ENCODE data around the gene TNNC1.

TNNC1 gene

GRCh38 chr3:52453496-52454249, at the start of gene TNNC1:
Gene TNNC1 (minus strand): TSS chr3:52454041. CDS start chr3:52454015, 26 bp downstream.
- no peak for DNase-seq (ENCODE audit: low read depth in 3 of 3, low spot score in 1 of 3)

- DNase-seq (ENCODE audit: low read depth in 3 of 3, low spot score in 1 of 3): no peak
Observed at GRCh38 chr3:52502808-52503350, 49.0 kb upstream of the TNNC1 start.

GRCh38 chr3:52502001-52502400, 48.2 kb upstream of the TNNC1 start:
- no peak for DNase-seq (ENCODE audit: low read depth in 3 of 3, low spot score in 1 of 3)

GRCh38 chr3:52501046-52501445, 47.2 kb upstream of the TNNC1 start:
- no peak for DNase-seq (ENCODE audit: low read depth in 3 of 3, low spot score in 1 of 3)

- no peak for DNase-seq (ENCODE audit: low read depth in 3 of 3, low spot score in 1 of 3)
Observed at GRCh38 chr3:52498137-52499054, 44.6 kb upstream of the TNNC1 start.

- DNase-seq (ENCODE audit: low read depth in 3 of 3, low spot score in 1 of 3): no peak
Observed at GRCh38 chr3:52495777-52496602, 42.1 kb upstream of the TNNC1 start.

GRCh38 chr3:52494886-52495495, 41.1 kb upstream of the TNNC1 start, which contains the start of gene STAB1:
Gene STAB1 (plus strand): TSS chr3:52495338. CDS start chr3:52495414, 76 bp downstream.
- DNase-seq (ENCODE audit: low read depth in 3 of 3, low spot score in 1 of 3): no peak

- no peak for DNase-seq (ENCODE audit: low read depth in 3 of 3, low spot score in 1 of 3)
Observed at GRCh38 chr3:52494445-52494844, 40.6 kb upstream of the TNNC1 start.

GRCh38 chr3:52493232-52494017, 39.6 kb upstream of the TNNC1 start:
- no peak for DNase-seq (ENCODE audit: low read depth in 3 of 3, low spot score in 1 of 3)

GRCh38 chr3:52492059-52492458, 38.2 kb upstream of the TNNC1 start:
- DNase-seq (ENCODE audit: low read depth in 3 of 3, low spot score in 1 of 3): no peak

GRCh38 chr3:52490939-52491526, 37.2 kb upstream of the TNNC1 start:
- no peak for DNase-seq (ENCODE audit: low read depth in 3 of 3, low spot score in 1 of 3)

GRCh38 chr3:52490035-52490938, 36.4 kb upstream of the TNNC1 start:
- no peak for DNase-seq (ENCODE audit: low read depth in 3 of 3, low spot score in 1 of 3)

- no peak for DNase-seq (ENCODE audit: low read depth in 3 of 3, low spot score in 1 of 3)
Observed at GRCh38 chr3:52489453-52489852, 35.6 kb upstream of the TNNC1 start.

GRCh38 chr3:52488746-52489145, 34.9 kb upstream of the TNNC1 start:
- no peak for DNase-seq (ENCODE audit: low read depth in 3 of 3, low spot score in 1 of 3)

GRCh38 chr3:52487788-52488691, 34.2 kb upstream of the TNNC1 start:
- no peak for DNase-seq (ENCODE audit: low read depth in 3 of 3, low spot score in 1 of 3)

GRCh38 chr3:52487050-52487787, 33.4 kb upstream of the TNNC1 start:
- DNase-seq (ENCODE audit: low read depth in 3 of 3, low spot score in 1 of 3): no peak
